HCT116 (cell line): ENCODE data around the gene ACVR1B.

Source experiments
- CEBPB ChIP-seq: IDR thresholded peaks from 2 replicates; pipeline ENCODE4 v1.6.1; 2012; ENCODE audit warnings: low read depth
- EZH2 ChIP-seq: fragments of 200-600 bp; sonication (generic); IDR thresholded peaks from 2 replicates; pipeline ENCODE4 v1.6.1; 2017; ENCODE audit warnings: antibody characterized with exemption, mixed run types
- EZH2phosphoT487 ChIP-seq: fragments of 200-600 bp; IDR thresholded peaks from 2 replicates; pipeline ENCODE4 v1.6.1; 2018; ENCODE audit warnings: antibody characterized with exemption, borderline replicate concordance
- FOSL1 ChIP-seq: IDR thresholded peaks from 2 replicates; pipeline ENCODE4 v1.6.1; 2012; ENCODE audit warnings: low read depth
- POLR2A ChIP-seq: IDR thresholded peaks from 2 replicates; pipeline ENCODE4 v1.7.0; 2011; ENCODE audit warnings: borderline replicate concordance; ENCODE audit not compliant: insufficient read depth, insufficient read length; ENCODE audit errors: extremely low read depth
- POLR2AphosphoS5 ChIP-seq: IDR thresholded peaks from 2 replicates; pipeline ENCODE4 v1.6.1; 2011; ENCODE audit warnings: mild to moderate bottlenecking, low read depth, low read length, moderate library complexity
- RAD21 ChIP-seq: IDR thresholded peaks from 2 replicates; pipeline ENCODE4 v1.6.1; 2012; ENCODE audit warnings: low read depth, mild to moderate bottlenecking
- SIN3A ChIP-seq: IDR thresholded peaks from 2 replicates; pipeline ENCODE4 v1.6.1; 2012; ENCODE audit warnings: low read depth
- SRF ChIP-seq: IDR thresholded peaks from 2 replicates; pipeline ENCODE4 v1.6.1; 2012; ENCODE audit warnings: low read depth
- TCF7L2 ChIP-seq: IDR thresholded peaks from 2 replicates; pipeline ENCODE4 v1.7.0; 2011; ENCODE audit warnings: borderline replicate concordance, inconsistent platforms; ENCODE audit not compliant: insufficient read depth, insufficient read length; ENCODE audit errors: extremely low read depth
- TF ChIP-seq, protein P1 (sequence below), 3 experiments: fragments of 200-600 bp in 1 of 3; sonication (generic) in 1 of 3; IDR thresholded peaks in 2 of 3; conservative IDR thresholded peaks in 1 of 3; 2 replicates each; pipeline ENCODE4 v1.5.1; 2012 to 2017; ENCODE audit warnings: low read depth in 2 of 3, low read length in 2 of 3, antibody characterized with exemption in 1 of 3, borderline replicate concordance in 1 of 3, control low read depth in 1 of 3, mild to moderate bottlenecking in 1 of 3, mixed read lengths in 1 of 3, mixed run types in 1 of 3, moderate library complexity in 1 of 3; ENCODE audit not compliant: insufficient read depth in 1 of 3
- TF ChIP-seq, protein P2 (sequence below): IDR thresholded peaks from 2 replicates; pipeline ENCODE4 v1.6.1; 2012
- TF ChIP-seq, protein P3 (sequence below): IDR thresholded peaks from 2 replicates; pipeline ENCODE4 v1.6.1; 2012
- TF ChIP-seq, protein P4 (sequence below): IDR thresholded peaks from 2 replicates; pipeline ENCODE4 v1.6.1; 2011; ENCODE audit warnings: mild to moderate bottlenecking, low read length, moderate library complexity; ENCODE audit not compliant: insufficient replicate concordance; ENCODE audit errors: extremely low read depth

DNA sequence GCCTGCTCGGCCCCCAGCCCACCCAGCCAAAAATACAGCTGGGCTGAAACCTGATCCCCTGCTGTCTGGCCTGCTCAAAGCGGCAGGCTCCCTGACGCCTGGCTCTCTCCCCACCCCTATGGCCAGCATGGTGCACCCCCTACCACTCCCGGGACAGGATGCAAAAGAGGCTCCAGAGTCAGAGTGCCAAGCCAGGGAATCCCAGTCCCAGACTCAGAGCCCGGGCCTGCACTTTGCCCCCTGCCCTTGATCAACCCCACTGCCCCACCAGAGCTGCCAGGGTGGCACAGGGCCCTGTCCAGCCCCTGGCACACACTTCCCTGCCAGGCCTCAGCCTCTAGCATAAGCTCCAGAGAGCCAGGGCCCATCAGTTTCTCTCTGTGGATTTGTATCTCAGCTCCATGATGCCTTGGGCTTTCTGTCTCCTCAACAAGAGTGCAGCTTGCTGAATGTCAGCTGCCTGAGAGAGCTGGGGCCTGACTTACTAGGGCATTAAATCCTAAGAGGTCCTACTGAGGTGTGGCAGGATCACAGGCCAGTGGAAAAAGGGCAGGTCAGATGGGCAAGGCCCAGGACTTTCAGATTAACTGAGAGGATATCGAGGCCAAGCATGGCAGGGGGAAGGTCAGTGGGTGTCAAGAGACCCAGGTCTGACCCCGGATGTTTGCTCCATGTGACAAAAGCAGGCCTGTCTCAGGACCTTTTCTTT is 30.3 kb upstream of the ACVR1B start:
- TF ChIP-seq, protein P1, sequence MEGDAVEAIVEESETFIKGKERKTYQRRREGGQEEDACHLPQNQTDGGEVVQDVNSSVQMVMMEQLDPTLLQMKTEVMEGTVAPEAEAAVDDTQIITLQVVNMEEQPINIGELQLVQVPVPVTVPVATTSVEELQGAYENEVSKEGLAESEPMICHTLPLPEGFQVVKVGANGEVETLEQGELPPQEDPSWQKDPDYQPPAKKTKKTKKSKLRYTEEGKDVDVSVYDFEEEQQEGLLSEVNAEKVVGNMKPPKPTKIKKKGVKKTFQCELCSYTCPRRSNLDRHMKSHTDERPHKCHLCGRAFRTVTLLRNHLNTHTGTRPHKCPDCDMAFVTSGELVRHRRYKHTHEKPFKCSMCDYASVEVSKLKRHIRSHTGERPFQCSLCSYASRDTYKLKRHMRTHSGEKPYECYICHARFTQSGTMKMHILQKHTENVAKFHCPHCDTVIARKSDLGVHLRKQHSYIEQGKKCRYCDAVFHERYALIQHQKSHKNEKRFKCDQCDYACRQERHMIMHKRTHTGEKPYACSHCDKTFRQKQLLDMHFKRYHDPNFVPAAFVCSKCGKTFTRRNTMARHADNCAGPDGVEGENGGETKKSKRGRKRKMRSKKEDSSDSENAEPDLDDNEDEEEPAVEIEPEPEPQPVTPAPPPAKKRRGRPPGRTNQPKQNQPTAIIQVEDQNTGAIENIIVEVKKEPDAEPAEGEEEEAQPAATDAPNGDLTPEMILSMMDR (IDR thresholded peaks at IDR 0.05 in 2 of 3, conservative IDR thresholded peaks at IDR 0.05 in 1 of 3; ENCODE audit: borderline replicate concordance in 1 of 3, insufficient read depth in 1 of 3, low read depth in 2 of 3, low read length in 2 of 3), result no peak
- TF ChIP-seq TCF7L2 (no peak), POLR2A (no peak), POLR2AphosphoS5 (no peak), SIN3A (no peak), RAD21 (no peak), EZH2phosphoT487 (no peak), EZH2 (no peak), SRF (no peak), CEBPB (no peak), FOSL1 (no peak)
- TF ChIP-seq, protein P2, sequence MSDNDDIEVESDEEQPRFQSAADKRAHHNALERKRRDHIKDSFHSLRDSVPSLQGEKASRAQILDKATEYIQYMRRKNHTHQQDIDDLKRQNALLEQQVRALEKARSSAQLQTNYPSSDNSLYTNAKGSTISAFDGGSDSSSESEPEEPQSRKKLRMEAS, result no peak
- TF ChIP-seq, protein P3, sequence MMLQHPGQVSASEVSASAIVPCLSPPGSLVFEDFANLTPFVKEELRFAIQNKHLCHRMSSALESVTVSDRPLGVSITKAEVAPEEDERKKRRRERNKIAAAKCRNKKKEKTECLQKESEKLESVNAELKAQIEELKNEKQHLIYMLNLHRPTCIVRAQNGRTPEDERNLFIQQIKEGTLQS, result no peak
- TF ChIP-seq, protein P4, sequence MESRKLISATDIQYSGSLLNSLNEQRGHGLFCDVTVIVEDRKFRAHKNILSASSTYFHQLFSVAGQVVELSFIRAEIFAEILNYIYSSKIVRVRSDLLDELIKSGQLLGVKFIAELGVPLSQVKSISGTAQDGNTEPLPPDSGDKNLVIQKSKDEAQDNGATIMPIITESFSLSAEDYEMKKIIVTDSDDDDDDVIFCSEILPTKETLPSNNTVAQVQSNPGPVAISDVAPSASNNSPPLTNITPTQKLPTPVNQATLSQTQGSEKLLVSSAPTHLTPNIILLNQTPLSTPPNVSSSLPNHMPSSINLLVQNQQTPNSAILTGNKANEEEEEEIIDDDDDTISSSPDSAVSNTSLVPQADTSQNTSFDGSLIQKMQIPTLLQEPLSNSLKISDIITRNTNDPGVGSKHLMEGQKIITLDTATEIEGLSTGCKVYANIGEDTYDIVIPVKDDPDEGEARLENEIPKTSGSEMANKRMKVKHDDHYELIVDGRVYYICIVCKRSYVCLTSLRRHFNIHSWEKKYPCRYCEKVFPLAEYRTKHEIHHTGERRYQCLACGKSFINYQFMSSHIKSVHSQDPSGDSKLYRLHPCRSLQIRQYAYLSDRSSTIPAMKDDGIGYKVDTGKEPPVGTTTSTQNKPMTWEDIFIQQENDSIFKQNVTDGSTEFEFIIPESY, result no peak
